Caco-2 (cell line): Measurements from ENCODE around the gene BCCIP. TPM values are rescaled to one million over a fixed set of nuclear protein-coding genes. Genes with fewer than 3 reads are reported as not detected.

Source experiments
- BruUV-seq: library from RNA; stranded (reverse); fragments of 400-500 nt; replicated peaks from 2 replicates; lab custom pipeline; 2021; lab: Mats Ljungman, UMichigan
- CTCF ChIA-PET: fragments of 300-600 bp; sonication (Branson Sonifier 250); formaldehyde crosslinking; loops from one replicate; lab custom pipeline; 2022; ENCODE audit warnings: antibody characterized with exemption; lab: Charles Lee
- POLR2A ChIA-PET: fragments of 300-600 bp; sonication (Branson Sonifier 250); formaldehyde crosslinking; loops from one replicate; lab custom pipeline; 2022; ENCODE audit warnings: antibody characterized with exemption; lab: Charles Lee
- DNase-seq, 2 experiments: peaks; one replicate each; pipeline versions ENCODE4 v3.0.0 to v3.0.0-alpha.2; 2020 to 2022
- H3K27me3 ChIP-seq: replicated peaks from 2 replicates; pipeline ENCODE4 v1.6.0; 2011; ENCODE audit warnings: low read length; ENCODE audit not compliant: control insufficient read depth, insufficient read depth
- H3K36me3 ChIP-seq: 2 replicates; pipeline ENCODE4 v1.5.1; 2011; ENCODE audit warnings: low read length; ENCODE audit not compliant: control insufficient read depth, insufficient read depth
- H3K4me1 ChIP-seq: fragments of 250-450 bp; sonication (Bioruptor Pico); 2 replicates; pipeline ENCODE4 v1.5.1; 2020; ENCODE audit warnings: mild to moderate bottlenecking
- H3K4me3 ChIP-seq: 2 replicates; pipeline ENCODE4 v1.5.1; 2011; ENCODE audit warnings: low read depth, mild to moderate bottlenecking, control low read depth, low read length
- H3K9me3 ChIP-seq: fragments of 250-450 bp; sonication (Bioruptor Pico); 2 replicates; pipeline ENCODE4 v1.5.1; 2020; ENCODE audit warnings: mild to moderate bottlenecking, moderate library complexity
- H3K27ac Mint-ChIP-seq: one replicate; pipeline ENCODE4 v1.8.0; 2022; ENCODE audit warnings: mixed read lengths; ENCODE audit not compliant: unreplicated experiment
- H3K27me3 Mint-ChIP-seq: one replicate; pipeline ENCODE4 v1.8.0; 2022; ENCODE audit warnings: mixed read lengths; ENCODE audit not compliant: insufficient read depth, unreplicated experiment
- H3K36me3 Mint-ChIP-seq: one replicate; pipeline ENCODE4 v1.8.0; 2022; ENCODE audit warnings: mild to moderate bottlenecking, mixed read lengths; ENCODE audit not compliant: insufficient read depth, unreplicated experiment
- H3K4me1 Mint-ChIP-seq: one replicate; pipeline ENCODE4 v1.8.0; 2022; ENCODE audit warnings: low read depth, mixed read lengths; ENCODE audit not compliant: unreplicated experiment
- H3K4me3 Mint-ChIP-seq: one replicate; pipeline ENCODE4 v1.8.0; 2022; ENCODE audit warnings: mild to moderate bottlenecking, moderate library complexity, mixed read lengths; ENCODE audit not compliant: unreplicated experiment
- H3K9me3 Mint-ChIP-seq: one replicate; pipeline ENCODE4 v1.8.0; 2022; ENCODE audit warnings: mixed read lengths; ENCODE audit not compliant: unreplicated experiment
- intact Hi-C: fragments of 100-400 bp; cut with micrococcal nuclease; formaldehyde crosslinking; loops from one replicate; pipeline ENCODE4 v1.10.0; 2022; ENCODE audit not compliant: unreplicated experiment
- total RNA-seq: library from RNA; stranded (reverse); gene quantifications from 2 replicates; pipeline ENCODE4 v1.2.3, GENCODE V29; 2022
- TF ChIP-seq, protein P1 (sequence below), 2 experiments: fragments of 200-600 bp in 1 of 2; IDR thresholded peaks; 1 replicate in 1 of 2; 2 replicates in 1 of 2; pipeline versions ENCODE4 v1.5.1 to v1.8.0; 2011 to 2022; ENCODE audit warnings: antibody characterized with exemption in 1 of 2, control low read depth in 1 of 2, inconsistent platforms in 1 of 2, low read depth in 1 of 2, low read length in 1 of 2, mild to moderate bottlenecking in 1 of 2, moderate library complexity in 1 of 2; ENCODE audit not compliant: insufficient read depth in 1 of 2, severe bottlenecking in 1 of 2, unreplicated experiment in 1 of 2

The BCCIP gene
- total RNA-seq, 1 experiment from 2014 or later: 91.2 TPM

DNA sequence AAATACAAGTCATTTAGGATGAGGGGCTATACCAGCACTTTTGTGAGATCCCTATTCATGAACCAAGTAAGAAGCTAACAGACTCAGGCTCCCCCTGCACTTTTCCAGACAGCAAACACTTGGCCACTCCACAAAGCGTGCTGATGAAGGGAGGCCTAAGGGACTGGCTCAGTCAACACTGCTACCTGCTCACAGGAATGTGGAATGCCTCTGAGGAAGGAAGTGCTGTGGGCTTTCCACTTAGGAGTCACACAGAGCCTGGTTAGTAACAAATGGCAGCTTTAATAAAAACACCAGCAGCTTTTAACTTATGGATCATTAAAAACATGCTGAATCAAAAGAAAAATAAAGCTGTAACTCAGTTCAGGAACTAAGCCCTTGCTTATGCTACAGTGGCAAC, 15.3 kb upstream of the BCCIP start:
- CTCF ChIA-PET: no interaction called here
- H3K9me3 Mint-ChIP-seq: no peaks in the 10 kb centered on the region
- H3K27me3 ChIP-seq: no peaks in the 10 kb centered on the region

DNA sequence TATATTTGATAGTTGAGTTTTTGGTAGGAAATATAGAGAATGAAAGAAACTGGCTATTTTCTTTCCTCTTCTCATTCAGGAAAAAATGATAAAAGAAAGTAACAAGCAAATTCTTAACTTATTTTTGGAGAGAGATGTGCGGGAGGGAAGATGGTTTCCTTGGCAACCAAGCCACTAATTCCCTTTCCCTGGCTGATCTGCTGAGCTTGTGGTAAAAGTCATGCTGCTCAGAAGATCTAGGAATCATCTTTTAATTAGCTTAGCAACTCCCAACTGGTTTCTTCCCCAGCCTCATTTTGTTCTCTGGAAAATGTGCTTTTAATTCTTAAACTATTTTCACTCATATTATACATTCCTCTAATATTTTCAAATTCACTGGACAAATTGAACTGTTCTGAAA, 12.1 kb upstream of the BCCIP start:
- BruUV-seq: no TSS peak
- Mint-ChIP-seq H3K4me3 (no peak overlapping the region), H3K4me1 (no peaks in the 10 kb centered on the region), H3K9me3 (no peaks in the 10 kb centered on the region), H3K27me3 (no peaks in the 10 kb centered on the region), H3K27ac (no peak overlapping the region), H3K36me3 (peaks cover 4% of the 10 kb centered on the region)
- intact Hi-C loops: no loop called here
- no peak for DNase-seq
- Histone ChIP-seq H3K27me3 (no peaks in the 10 kb centered on the region), H3K9me3 (no peaks in the 10 kb centered on the region), H3K36me3 (peaks cover 2% of the 10 kb centered on the region; the same call in 1 of the 2 replicates), H3K4me1 (no peaks in the 10 kb centered on the region), H3K4me3 (no peak overlapping the region)
- TF ChIP-seq, protein P1, sequence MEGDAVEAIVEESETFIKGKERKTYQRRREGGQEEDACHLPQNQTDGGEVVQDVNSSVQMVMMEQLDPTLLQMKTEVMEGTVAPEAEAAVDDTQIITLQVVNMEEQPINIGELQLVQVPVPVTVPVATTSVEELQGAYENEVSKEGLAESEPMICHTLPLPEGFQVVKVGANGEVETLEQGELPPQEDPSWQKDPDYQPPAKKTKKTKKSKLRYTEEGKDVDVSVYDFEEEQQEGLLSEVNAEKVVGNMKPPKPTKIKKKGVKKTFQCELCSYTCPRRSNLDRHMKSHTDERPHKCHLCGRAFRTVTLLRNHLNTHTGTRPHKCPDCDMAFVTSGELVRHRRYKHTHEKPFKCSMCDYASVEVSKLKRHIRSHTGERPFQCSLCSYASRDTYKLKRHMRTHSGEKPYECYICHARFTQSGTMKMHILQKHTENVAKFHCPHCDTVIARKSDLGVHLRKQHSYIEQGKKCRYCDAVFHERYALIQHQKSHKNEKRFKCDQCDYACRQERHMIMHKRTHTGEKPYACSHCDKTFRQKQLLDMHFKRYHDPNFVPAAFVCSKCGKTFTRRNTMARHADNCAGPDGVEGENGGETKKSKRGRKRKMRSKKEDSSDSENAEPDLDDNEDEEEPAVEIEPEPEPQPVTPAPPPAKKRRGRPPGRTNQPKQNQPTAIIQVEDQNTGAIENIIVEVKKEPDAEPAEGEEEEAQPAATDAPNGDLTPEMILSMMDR (IDR thresholded peaks at IDR 0.05; ENCODE audit: insufficient read depth in 1 of 2, low read depth in 1 of 2, low read length in 1 of 2, severe bottlenecking in 1 of 2, unreplicated experiment in 1 of 2): no peak
- ChIA-PET CTCF (no interaction called here), POLR2A (no interaction called here)

More for the DNA sequence above, 15.3 kb upstream of the BCCIP start:
- Histone ChIP-seq H3K36me3 (peaks cover 2% of the 10 kb centered on the region; the same call in 1 of the 2 replicates), H3K4me3 (no peak overlapping the region), H3K9me3 (no peaks in the 10 kb centered on the region), H3K4me1 (no peaks in the 10 kb centered on the region)
- Mint-ChIP-seq H3K27ac (no peak overlapping the region), H3K36me3 (no peaks in the 10 kb centered on the region), H3K27me3 (no peaks in the 10 kb centered on the region), H3K4me1 (no peaks in the 10 kb centered on the region), H3K4me3 (no peak overlapping the region)
- intact Hi-C loops: no loop called here
- TF ChIP-seq, protein P1 (IDR thresholded peaks at IDR 0.05; ENCODE audit: insufficient read depth in 1 of 2, low read depth in 1 of 2, low read length in 1 of 2, severe bottlenecking in 1 of 2, unreplicated experiment in 1 of 2): no peak
- DNase-seq: no peak
- POLR2A ChIA-PET: no interaction called here
- BruUV-seq: no TSS peak

DNA sequence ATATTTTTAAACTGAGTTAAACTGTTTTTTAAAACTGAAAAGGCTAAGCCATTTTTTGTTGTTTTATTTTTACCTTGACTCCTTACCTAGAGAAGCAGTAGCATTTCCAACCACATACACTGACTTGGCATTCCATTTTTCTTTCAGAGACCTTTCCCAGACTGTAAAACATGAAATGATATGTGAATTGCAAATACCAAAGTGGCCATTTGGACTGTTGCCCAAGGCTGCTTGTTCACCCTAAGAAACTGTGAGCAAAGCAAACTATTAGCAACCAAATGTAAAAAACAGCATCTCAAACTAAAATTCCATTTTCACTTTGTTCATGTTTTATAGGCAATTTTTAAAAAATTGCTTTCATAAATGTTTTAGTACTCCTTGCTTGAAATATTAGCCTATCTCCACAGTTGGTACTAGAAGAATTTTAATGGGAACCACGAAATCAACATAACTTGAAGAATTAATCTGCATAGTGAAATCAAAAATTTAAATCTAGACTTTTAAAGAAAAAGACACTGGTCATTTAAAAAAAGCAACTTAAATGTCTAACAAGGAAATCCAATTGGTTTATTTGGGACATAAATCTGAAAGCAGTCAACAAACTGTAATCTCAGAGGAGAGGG, 11.1 kb upstream of the BCCIP start:
- no peaks in the 10 kb centered on the region for H3K4me1 ChIP-seq
- BruUV-seq: no TSS peak
- H3K4me1 Mint-ChIP-seq: no peaks in the 10 kb centered on the region
- TF ChIP-seq, protein P1 (IDR thresholded peaks at IDR 0.05; ENCODE audit: insufficient read depth in 1 of 2, low read depth in 1 of 2, low read length in 1 of 2, severe bottlenecking in 1 of 2, unreplicated experiment in 1 of 2): no peak
- H3K36me3 Mint-ChIP-seq: peaks cover 4% of the 10 kb centered on the region
- intact Hi-C loops: no loop called here
- H3K36me3 ChIP-seq: peaks cover 2% of the 10 kb centered on the region; the same call in 1 of the 2 replicates
- CTCF ChIA-PET: no interaction called here
- no peaks in the 10 kb centered on the region for H3K27me3 ChIP-seq
- no peaks in the 10 kb centered on the region for H3K9me3 Mint-ChIP-seq
- no peaks in the 10 kb centered on the region for H3K27me3 Mint-ChIP-seq
- no peak overlapping the region for H3K4me3 Mint-ChIP-seq
- POLR2A ChIA-PET: no interaction called here
- H3K4me3 ChIP-seq: no peak overlapping the region
- no peaks in the 10 kb centered on the region for H3K9me3 ChIP-seq
- no peak for DNase-seq
- no peak overlapping the region for H3K27ac Mint-ChIP-seq
